HEK293 (cell line): ENCODE data around the gene KCTD21.
A peak's percentile ranks its signal among the peaks of the same experiment; 100 is the strongest.

ENCODE experiments used
- HIC1 ChIP-seq: fragments of 450-650 bp; formaldehyde crosslinking; IDR thresholded peaks from 2 replicates; pipeline ENCODE4 v1.5.1; 2016; ENCODE audit warnings: missing biosample characterization, missing genetic modification characterization
- KLF10 ChIP-seq: fragments of 450-650 bp; IDR thresholded peaks from 2 replicates; pipeline ENCODE4 v1.5.1; 2018; ENCODE audit warnings: missing biosample characterization, mild to moderate bottlenecking, missing genetic modification characterization
- KLF17 ChIP-seq: fragments of 450-650 bp; formaldehyde crosslinking; IDR thresholded peaks from 2 replicates; pipeline ENCODE4 v1.5.1; 2016; ENCODE audit warnings: missing biosample characterization, missing genetic modification characterization
- OVOL3 ChIP-seq: fragments of 450-650 bp; formaldehyde crosslinking; IDR thresholded peaks from 2 replicates; pipeline ENCODE4 v1.5.1; 2016; ENCODE audit warnings: missing biosample characterization, missing genetic modification characterization
- PRDM1 ChIP-seq: fragments of 450-650 bp; formaldehyde crosslinking; IDR thresholded peaks from 2 replicates; pipeline ENCODE4; 2016; ENCODE audit warnings: missing biosample characterization, missing genetic modification characterization
- REPIN1 ChIP-seq: fragments of 450-650 bp; formaldehyde crosslinking; IDR thresholded peaks from 2 replicates; pipeline ENCODE4 v1.5.1; 2017; ENCODE audit warnings: missing biosample characterization, missing genetic modification characterization, low read depth
- TCF7L2 ChIP-seq: IDR thresholded peaks from 2 replicates; pipeline ENCODE4 v1.6.1; 2011; ENCODE audit warnings: low read depth, mild to moderate bottlenecking, inconsistent platforms, low read length, moderate library complexity, borderline replicate concordance
- TRIM28 ChIP-seq: IDR thresholded peaks from 2 replicates; pipeline ENCODE4 v1.6.1; 2011; ENCODE audit warnings: low read length, control low read depth, borderline replicate concordance
- YY2 ChIP-seq: fragments of 450-650 bp; formaldehyde crosslinking; IDR thresholded peaks from 2 replicates; pipeline ENCODE4 v1.5.1; 2016; ENCODE audit warnings: missing biosample characterization, missing genetic modification characterization
- ZBTB10 ChIP-seq: fragments of 450-650 bp; formaldehyde crosslinking; IDR thresholded peaks from 2 replicates; pipeline ENCODE4 v1.5.1; 2016; ENCODE audit warnings: missing biosample characterization, missing genetic modification characterization
- ZBTB44 ChIP-seq: fragments of 450-650 bp; IDR thresholded peaks from 2 replicates; pipeline ENCODE4 v1.5.1; 2018; ENCODE audit warnings: missing biosample characterization, mild to moderate bottlenecking, missing genetic modification characterization
- ZBTB49 ChIP-seq: fragments of 450-650 bp; formaldehyde crosslinking; IDR thresholded peaks from 2 replicates; pipeline ENCODE4 v1.5.1; 2016; ENCODE audit warnings: missing biosample characterization, missing genetic modification characterization, low read depth
- ZBTB8A ChIP-seq: fragments of 450-650 bp; formaldehyde crosslinking; IDR thresholded peaks from 2 replicates; pipeline ENCODE4 v1.5.1; 2016; ENCODE audit warnings: missing biosample characterization, missing genetic modification characterization
- ZNF114 ChIP-seq: fragments of 450-650 bp; formaldehyde crosslinking; IDR thresholded peaks from 2 replicates; pipeline ENCODE4 v1.5.0; 2017; ENCODE audit warnings: missing biosample characterization, missing genetic modification characterization
- ZNF18 ChIP-seq: fragments of 450-650 bp; formaldehyde crosslinking; IDR thresholded peaks from 2 replicates; pipeline ENCODE4 v1.5.1; 2016; ENCODE audit warnings: missing biosample characterization, missing genetic modification characterization
- ZNF19 ChIP-seq: fragments of 450-650 bp; formaldehyde crosslinking; IDR thresholded peaks from 2 replicates; pipeline ENCODE4; 2016; ENCODE audit warnings: missing biosample characterization, missing genetic modification characterization, low read depth
- ZNF2 ChIP-seq: fragments of 450-650 bp; formaldehyde crosslinking; IDR thresholded peaks from 2 replicates; pipeline ENCODE4 v1.5.1; 2016; ENCODE audit warnings: missing biosample characterization, missing genetic modification characterization
- ZNF202 ChIP-seq: fragments of 450-650 bp; formaldehyde crosslinking; IDR thresholded peaks from 2 replicates; pipeline ENCODE4 v1.5.1; 2016; ENCODE audit warnings: missing biosample characterization, missing genetic modification characterization, borderline replicate concordance
- ZNF324 ChIP-seq: fragments of 450-650 bp; formaldehyde crosslinking; IDR thresholded peaks from 2 replicates; pipeline ENCODE4 v1.5.1; 2016; ENCODE audit warnings: missing biosample characterization, missing genetic modification characterization
- ZNF513 ChIP-seq: fragments of 450-650 bp; IDR thresholded peaks from 2 replicates; pipeline ENCODE4 v1.5.1; 2018; ENCODE audit warnings: missing biosample characterization, missing genetic modification characterization
- ZNF521 ChIP-seq: fragments of 450-650 bp; formaldehyde crosslinking; IDR thresholded peaks from 2 replicates; pipeline ENCODE4 v1.5.1; 2017; ENCODE audit warnings: missing biosample characterization, mild to moderate bottlenecking, missing genetic modification characterization
- ZNF658 ChIP-seq: fragments of 450-650 bp; formaldehyde crosslinking; IDR thresholded peaks from 2 replicates; pipeline ENCODE4; 2016; ENCODE audit warnings: missing biosample characterization, missing genetic modification characterization
- ZNF747 ChIP-seq: fragments of 450-650 bp; formaldehyde crosslinking; IDR thresholded peaks from 2 replicates; pipeline ENCODE4 v1.5.1; 2016; ENCODE audit warnings: missing biosample characterization, missing genetic modification characterization
- ZNF792 ChIP-seq: fragments of 450-650 bp; formaldehyde crosslinking; IDR thresholded peaks from 2 replicates; pipeline ENCODE4 v1.5.1; 2016; ENCODE audit warnings: missing biosample characterization, missing genetic modification characterization
- ZSCAN16 ChIP-seq: fragments of 450-650 bp; formaldehyde crosslinking; IDR thresholded peaks from 2 replicates; pipeline ENCODE4 v1.5.1; 2016; ENCODE audit warnings: missing biosample characterization, missing genetic modification characterization
- ZXDB ChIP-seq: fragments of 450-650 bp; formaldehyde crosslinking; IDR thresholded peaks from 2 replicates; pipeline ENCODE4 v1.5.1; 2016; ENCODE audit warnings: missing biosample characterization, missing genetic modification characterization

The KCTD21 gene

GRCh38 chr11:78188286-78189173, at the start of gene KCTD21, which contains the start of gene USP35 (continued):
- TF ChIP-seq PRDM1 = no peak
- TF ChIP-seq KLF17 (tag by site-specific recombination) = peak; percentile 97
- no peak for TF ChIP-seq ZBTB44 (tag by site-specific recombination)
- no peak for TF ChIP-seq ZNF747 (tag by site-specific recombination)
- TF ChIP-seq ZNF202 (tag by site-specific recombination) = no peak
- TF ChIP-seq ZBTB49 (tag by site-specific recombination) = no peak
- TF ChIP-seq ZNF19 = no peak
- no peak for TF ChIP-seq ZSCAN16 (tag by site-specific recombination)
- no peak for TF ChIP-seq ZNF18 (tag by site-specific recombination)
- no peak for TF ChIP-seq OVOL3 (tag by site-specific recombination)
- TF ChIP-seq ZNF658 (tag by site-specific recombination) = no peak
- TF ChIP-seq ZBTB10 = peak; percentile 49; the same call in 1 of the 2 replicates
- TF ChIP-seq ZNF792 (tag by site-specific recombination) = no peak
- peak; percentile 61 for TF ChIP-seq ZBTB8A (tag by site-specific recombination)
- TF ChIP-seq TCF7L2 = no peak
- no peak for TF ChIP-seq ZNF513
- peak; percentile 97 for TF ChIP-seq ZNF324 (tag by site-specific recombination)
- TF ChIP-seq HIC1 (tag by site-specific recombination) = peak; percentile 87
- 0 out of 2 replicates have a peak, but pooled peaks have one; percentile 65 for TF ChIP-seq REPIN1 (tag by site-specific recombination)
- TF ChIP-seq ZNF521 (tag by site-specific recombination) = no peak
- no peak for TF ChIP-seq TRIM28
- peak; percentile 96 for TF ChIP-seq ZNF2 (tag by site-specific recombination)
- TF ChIP-seq ZXDB (tag by site-specific recombination) = peak; percentile 89
- no peak for TF ChIP-seq ZNF114 (tag by site-specific recombination)
- peak; percentile 75 for TF ChIP-seq KLF10 (tag by site-specific recombination)
- TF ChIP-seq YY2 (tag by site-specific recombination) = peak; percentile 29; the same call in 1 of the 2 replicates
